Measurements from ENCODE around the gene PRM2.
A peak's percentile ranks its signal among the peaks of the same experiment; 100 is the strongest.

DNA sequence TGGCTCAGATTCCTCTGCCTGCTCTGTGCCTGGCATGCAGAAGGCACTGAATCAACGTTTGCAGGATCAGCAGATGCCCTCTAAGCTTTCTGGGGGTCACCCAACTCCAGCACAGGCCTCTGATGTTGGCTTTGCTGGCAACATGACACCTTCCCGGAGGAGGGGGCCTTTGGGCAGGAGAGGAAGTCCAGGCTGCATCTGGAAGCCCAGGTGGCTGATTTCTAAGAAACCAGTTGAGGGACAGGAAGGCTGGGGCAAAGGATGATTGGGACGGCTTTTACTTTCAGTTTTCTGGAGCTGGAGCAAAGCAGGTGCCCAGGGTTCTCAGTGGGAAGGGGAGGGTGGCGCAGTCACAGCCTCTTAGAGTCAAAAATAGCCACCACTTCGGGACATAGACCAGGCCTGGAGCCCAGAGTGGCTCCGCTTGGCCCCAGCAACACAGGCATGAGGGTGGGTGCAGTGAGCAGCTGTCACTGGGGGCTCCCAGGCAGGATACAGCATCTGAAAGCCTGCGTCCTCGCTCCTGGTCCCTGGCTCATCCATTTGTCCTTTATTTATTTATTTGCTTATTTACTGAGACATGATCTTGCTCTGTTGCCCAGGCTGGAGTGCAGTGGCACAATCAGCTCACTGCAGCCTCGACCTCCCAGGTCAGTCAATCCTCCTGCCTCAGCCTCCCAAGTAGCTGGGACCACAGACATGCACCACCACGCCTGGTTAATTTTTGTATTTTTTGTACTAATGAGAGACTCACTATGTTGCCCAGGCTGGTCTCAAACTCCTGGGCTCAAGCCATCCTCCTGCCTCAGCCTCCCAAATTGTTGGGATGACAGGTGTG, 35.4 kb downstream of the PRM2 start:
- TF ChIP-seq, protein P1, sequence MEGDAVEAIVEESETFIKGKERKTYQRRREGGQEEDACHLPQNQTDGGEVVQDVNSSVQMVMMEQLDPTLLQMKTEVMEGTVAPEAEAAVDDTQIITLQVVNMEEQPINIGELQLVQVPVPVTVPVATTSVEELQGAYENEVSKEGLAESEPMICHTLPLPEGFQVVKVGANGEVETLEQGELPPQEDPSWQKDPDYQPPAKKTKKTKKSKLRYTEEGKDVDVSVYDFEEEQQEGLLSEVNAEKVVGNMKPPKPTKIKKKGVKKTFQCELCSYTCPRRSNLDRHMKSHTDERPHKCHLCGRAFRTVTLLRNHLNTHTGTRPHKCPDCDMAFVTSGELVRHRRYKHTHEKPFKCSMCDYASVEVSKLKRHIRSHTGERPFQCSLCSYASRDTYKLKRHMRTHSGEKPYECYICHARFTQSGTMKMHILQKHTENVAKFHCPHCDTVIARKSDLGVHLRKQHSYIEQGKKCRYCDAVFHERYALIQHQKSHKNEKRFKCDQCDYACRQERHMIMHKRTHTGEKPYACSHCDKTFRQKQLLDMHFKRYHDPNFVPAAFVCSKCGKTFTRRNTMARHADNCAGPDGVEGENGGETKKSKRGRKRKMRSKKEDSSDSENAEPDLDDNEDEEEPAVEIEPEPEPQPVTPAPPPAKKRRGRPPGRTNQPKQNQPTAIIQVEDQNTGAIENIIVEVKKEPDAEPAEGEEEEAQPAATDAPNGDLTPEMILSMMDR (IDR thresholded peaks at IDR 0.05; ENCODE audit: borderline replicate concordance, extremely low read depth, low read length, poor library complexity, severe bottlenecking): peak; percentile 25
- TF ChIP-seq EZH2 (IDR thresholded peaks at IDR 0.05; ENCODE audit: borderline replicate concordance, low read depth, low read length, severe bottlenecking): no peak
